NT2/D1 (cell line): Measurements from ENCODE around the gene CCDC3.
"Not testable (repeated sequence)": the region's sequence is repeated elsewhere in the genome, so short reads cannot be mapped to it uniquely, and the experiment has no call there.

ENCODE experiments used
- DNase-seq: peaks from one replicate; pipeline ENCODE4 v3.0.0-alpha.2; 2011; ENCODE audit warnings: low read depth, low spot score
- H3K27me3 ChIP-seq: 2 replicates; pipeline ENCODE4 v1.6.0; 2011; ENCODE audit warnings: mild to moderate bottlenecking; ENCODE audit not compliant: insufficient read length, insufficient read depth
- H3K36me3 ChIP-seq: 2 replicates; pipeline ENCODE4 v1.6.1; 2011; ENCODE audit warnings: mild to moderate bottlenecking, low read length, mixed read lengths; ENCODE audit not compliant: insufficient read depth, insufficient read length
- H3K4me1 ChIP-seq: 2 replicates; pipeline ENCODE4 v1.5.1; 2011; ENCODE audit not compliant: insufficient read depth, insufficient read length
- H3K4me3 ChIP-seq: 2 replicates; pipeline ENCODE4 v1.5.1; 2011; ENCODE audit warnings: low read depth; ENCODE audit not compliant: insufficient read length
- H3K9ac ChIP-seq: 2 replicates; pipeline ENCODE4 v1.6.0; 2011; ENCODE audit warnings: low read depth; ENCODE audit not compliant: insufficient read length
- H3K9me3 ChIP-seq: 2 replicates; pipeline ENCODE4 v1.5.1; 2011; ENCODE audit warnings: mild to moderate bottlenecking, low read length; ENCODE audit not compliant: insufficient read depth
- SUZ12 ChIP-seq: IDR thresholded peaks from 2 replicates; pipeline ENCODE4 v1.6.1; 2011; ENCODE audit not compliant: insufficient read length, insufficient read depth; ENCODE audit errors: extremely low read depth
- YY1 ChIP-seq: IDR thresholded peaks from 2 replicates; pipeline ENCODE4 v1.6.1; 2011; ENCODE audit not compliant: insufficient read length, insufficient read depth
- ZNF274 ChIP-seq: IDR thresholded peaks from 2 replicates; pipeline ENCODE4 v1.6.1; 2011; ENCODE audit warnings: mild to moderate bottlenecking, low read depth, low read length

The CCDC3 gene

GRCh38 chr10:12869427-12869826 lies 132.1 kb downstream of the CCDC3 start:
- H3K4me1 ChIP-seq, result no peaks in the 10 kb centered on the region
- TF ChIP-seq YY1 (no peak), ZNF274 (no peak), SUZ12 (no peak)
- H3K9me3 ChIP-seq, result no peaks in the 10 kb centered on the region
- no peaks in the 10 kb centered on the region for H3K36me3 ChIP-seq
- no peak overlapping the region for H3K9ac ChIP-seq
- no peak overlapping the region for H3K4me3 ChIP-seq
- DNase-seq, result no peak
- H3K27me3 ChIP-seq, result no peaks in the 10 kb centered on the region

GRCh38 chr10:12868229-12868628 lies 133.3 kb downstream of the CCDC3 start:
- Histone ChIP-seq H3K9me3 (no peaks in the 10 kb centered on the region), H3K27me3 (no peaks in the 10 kb centered on the region), H3K36me3 (no peaks in the 10 kb centered on the region), H3K4me3 (no peak overlapping the region), H3K4me1 (no peaks in the 10 kb centered on the region), H3K9ac (no peak overlapping the region)
- DNase-seq, result no peak
- TF ChIP-seq YY1 (no peak), ZNF274 (no peak), SUZ12 (no peak)

GRCh38 chr10:12865515-12865914 lies 136.0 kb downstream of the CCDC3 start:
- not testable (repeated sequence) for H3K27me3 ChIP-seq, H3K4me3 ChIP-seq, DNase-seq, H3K4me1 ChIP-seq, H3K36me3 ChIP-seq, H3K9ac ChIP-seq, H3K9me3 ChIP-seq

GRCh38 chr10:12862459-12862858 lies 139.1 kb downstream of the CCDC3 start:
- no peak for DNase-seq
- H3K9me3 ChIP-seq, result no peaks in the 10 kb centered on the region
- no peaks in the 10 kb centered on the region for H3K36me3 ChIP-seq
- no peak for TF ChIP-seq ZNF274
- TF ChIP-seq SUZ12, result no peak
- TF ChIP-seq YY1, result no peak
- H3K4me3 ChIP-seq, result no peak overlapping the region
- H3K27me3 ChIP-seq, result no peaks in the 10 kb centered on the region
- H3K4me1 ChIP-seq, result no peaks in the 10 kb centered on the region
- no peak overlapping the region for H3K9ac ChIP-seq

- Histone ChIP-seq H3K36me3 (no peaks in the 10 kb centered on the region), H3K4me1 (no peaks in the 10 kb centered on the region), H3K27me3 (no peaks in the 10 kb centered on the region), H3K9ac (no peak overlapping the region), H3K4me3 (no peak overlapping the region), H3K9me3 (no peaks in the 10 kb centered on the region)
- TF ChIP-seq ZNF274 (no peak), SUZ12 (no peak), YY1 (no peak)
- no peak for DNase-seq
Measured at GRCh38 chr10:12854988-12855387, 146.5 kb downstream of the CCDC3 start.

- DNase-seq, result no peak
- TF ChIP-seq YY1 (no peak), SUZ12 (no peak), ZNF274 (no peak)
- H3K4me1 ChIP-seq, result no peaks in the 10 kb centered on the region
- H3K9ac ChIP-seq, result no peak overlapping the region
- H3K9me3 ChIP-seq, result no peaks in the 10 kb centered on the region
- no peak overlapping the region for H3K4me3 ChIP-seq
- H3K36me3 ChIP-seq, result no peaks in the 10 kb centered on the region
- H3K27me3 ChIP-seq, result no peaks in the 10 kb centered on the region
Measured at GRCh38 chr10:12852687-12853086, 148.8 kb downstream of the CCDC3 start.

GRCh38 chr10:12849319-12850181 lies 152.0 kb downstream of the CCDC3 start:
- H3K27me3 ChIP-seq, result no peaks in the 10 kb centered on the region
- TF ChIP-seq YY1 (no peak), SUZ12 (no peak), ZNF274 (no peak)
- no peak for DNase-seq
- no peaks in the 10 kb centered on the region for H3K9me3 ChIP-seq
- no peak overlapping the region for H3K9ac ChIP-seq
- no peaks in the 10 kb centered on the region for H3K36me3 ChIP-seq
- H3K4me3 ChIP-seq, result no peak overlapping the region
- no peaks in the 10 kb centered on the region for H3K4me1 ChIP-seq
